ENCODE data around the gene ZBTB7C.

DNA sequence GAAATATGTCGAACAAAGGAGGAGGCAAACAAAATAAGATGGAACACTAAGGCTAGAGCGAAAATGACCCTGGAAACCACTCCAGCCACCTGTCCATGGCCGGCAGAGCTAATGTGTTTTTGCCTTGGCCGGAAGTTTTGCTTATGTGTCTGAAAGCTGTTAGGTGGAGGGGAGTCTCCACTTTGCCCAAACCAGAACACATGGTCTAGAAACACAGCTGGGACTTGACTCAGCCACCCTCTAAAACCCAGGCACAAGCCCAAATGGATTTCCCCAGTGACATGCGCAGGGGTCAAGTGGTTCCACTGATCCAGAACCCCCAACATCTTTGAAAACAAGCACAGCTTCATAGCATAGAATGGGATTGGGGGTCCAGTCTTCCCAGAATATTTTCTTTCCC is 159.3 kb downstream of the ZBTB7C start:
- TF ChIP-seq, protein P1, sequence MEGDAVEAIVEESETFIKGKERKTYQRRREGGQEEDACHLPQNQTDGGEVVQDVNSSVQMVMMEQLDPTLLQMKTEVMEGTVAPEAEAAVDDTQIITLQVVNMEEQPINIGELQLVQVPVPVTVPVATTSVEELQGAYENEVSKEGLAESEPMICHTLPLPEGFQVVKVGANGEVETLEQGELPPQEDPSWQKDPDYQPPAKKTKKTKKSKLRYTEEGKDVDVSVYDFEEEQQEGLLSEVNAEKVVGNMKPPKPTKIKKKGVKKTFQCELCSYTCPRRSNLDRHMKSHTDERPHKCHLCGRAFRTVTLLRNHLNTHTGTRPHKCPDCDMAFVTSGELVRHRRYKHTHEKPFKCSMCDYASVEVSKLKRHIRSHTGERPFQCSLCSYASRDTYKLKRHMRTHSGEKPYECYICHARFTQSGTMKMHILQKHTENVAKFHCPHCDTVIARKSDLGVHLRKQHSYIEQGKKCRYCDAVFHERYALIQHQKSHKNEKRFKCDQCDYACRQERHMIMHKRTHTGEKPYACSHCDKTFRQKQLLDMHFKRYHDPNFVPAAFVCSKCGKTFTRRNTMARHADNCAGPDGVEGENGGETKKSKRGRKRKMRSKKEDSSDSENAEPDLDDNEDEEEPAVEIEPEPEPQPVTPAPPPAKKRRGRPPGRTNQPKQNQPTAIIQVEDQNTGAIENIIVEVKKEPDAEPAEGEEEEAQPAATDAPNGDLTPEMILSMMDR (IDR thresholded peaks at IDR 0.05), result no peak
- TF ChIP-seq POLR2A (IDR thresholded peaks at IDR 0.05), result no peak

All from esophagus squamous epithelium (tissue), 4 donors.